HCT116 (cell line): ENCODE results near the gene CENPL. TPM values are rescaled to one million over a fixed set of nuclear protein-coding genes. Genes with fewer than 3 reads are reported as not detected.

ENCODE experiments used
- ATAC-seq: fragments of 200-7000 bp; cut with Tn5 transposase; 2 replicates; pipeline ENCODE4 v1.9.1; 2020; ENCODE audit warnings: mild to moderate bottlenecking, moderate library complexity
- BruUV-seq: library from RNA; stranded (reverse); fragments of 400-500 nt; replicated peaks from 2 replicates; lab custom pipeline; 2021; lab: Mats Ljungman, UMichigan
- CTCF ChIA-PET: fragments of 300-600 bp; sonication (Branson Sonifier 250); formaldehyde crosslinking; loops from one replicate; lab custom pipeline; 2021; ENCODE audit warnings: antibody characterized with exemption; lab: Charles Lee
- POLR2A ChIA-PET: fragments of 300-600, 350-600 bp; sonication (Branson Sonifier 250); formaldehyde crosslinking; loops from one replicate; lab custom pipeline; 2021; ENCODE audit warnings: antibody characterized with exemption; lab: Charles Lee
- RAD21 ChIA-PET, 2 experiments: fragments of 300-600 bp; sonication (Branson Sonifier 250); formaldehyde crosslinking; loops; one replicate each; lab custom pipeline; 2023; ENCODE audit warnings: low total read pairs in 2 of 2; ENCODE audit not compliant: uncharacterized antibody in 2 of 2, unreplicated experiment in 2 of 2, low non-redundant PET in 1 of 2; lab: Charles Lee
- DNase-seq: peaks from one replicate; pipeline ENCODE4 v3.0.0-alpha.2; 2010; ENCODE audit warnings: low read depth, low spot score
- H2AFZ ChIP-seq: fragments of 200-600 bp; shearing (Covaris generic), sonication (generic); 2 replicates; pipeline ENCODE4 v1.6.1; 2017; ENCODE audit warnings: low read depth, mixed run types, mixed read lengths, antibody characterized with exemption, low read length; ENCODE audit not compliant: poor library complexity, severe bottlenecking
- H3K27ac ChIP-seq: 2 replicates; pipeline ENCODE4 v1.5.1; 2012; ENCODE audit warnings: low read depth, low read length
- H3K27me3 ChIP-seq: fragments of 200-600 bp; sonication (generic); 2 replicates; pipeline ENCODE4 v1.6.1; 2016; ENCODE audit warnings: mixed run types, low read length, mixed read lengths; ENCODE audit not compliant: insufficient read depth
- H3K36me3 ChIP-seq, 2 experiments: fragments of 200-500 bp in 1 of 2; fragments of 200-600 bp in 1 of 2; sonication (Bioruptor generic) in 1 of 2; sonication (generic) in 1 of 2; 2 replicates each; pipeline versions ENCODE4 v1.5.1 to v1.6.1; 2014 to 2016; ENCODE audit warnings: low read length in 2 of 2, inconsistent platforms in 1 of 2, mixed read lengths in 1 of 2, mixed run types in 1 of 2; ENCODE audit not compliant: insufficient read depth in 2 of 2, control insufficient read depth in 1 of 2
- H3K4me1 ChIP-seq, 2 experiments: fragments of 200-600 bp in 1 of 2; sonication (generic) in 1 of 2; 2 replicates each; pipeline versions ENCODE4 v1.5.1 to v1.6.1; 2012 to 2017; ENCODE audit warnings: low read length in 2 of 2, inconsistent platforms in 1 of 2, mild to moderate bottlenecking in 1 of 2, mixed read lengths in 1 of 2, mixed run types in 1 of 2, moderate library complexity in 1 of 2; ENCODE audit not compliant: insufficient read depth in 2 of 2, control insufficient read depth in 1 of 2
- H3K4me2 ChIP-seq: fragments of 200-600 bp; sonication (generic); 2 replicates; pipeline ENCODE4 v1.6.1; 2017; ENCODE audit warnings: mixed run types, low read length, mixed read lengths
- H3K4me3 ChIP-seq, 2 experiments: fragments of 200-600 bp in 1 of 2; sonication (generic) in 1 of 2; replicated peaks in 1 of 2; 2 replicates each; pipeline ENCODE4 v1.5.1; 2011 to 2016; ENCODE audit warnings: low read length in 2 of 2, control low read depth in 1 of 2, low read depth in 1 of 2, mild to moderate bottlenecking in 1 of 2, mixed read lengths in 1 of 2, mixed run types in 1 of 2
- H3K79me2 ChIP-seq: fragments of 200-600 bp; sonication (generic); 2 replicates; pipeline ENCODE4 v1.6.1; 2017; ENCODE audit warnings: mild to moderate bottlenecking, mixed run types, low read length, moderate library complexity, mixed read lengths; ENCODE audit not compliant: insufficient read depth
- H3K9ac ChIP-seq: fragments of 200-600 bp; sonication (generic); 2 replicates; pipeline ENCODE4 v1.6.1; 2016; ENCODE audit warnings: low read length, mixed read lengths
- H3K9me2 ChIP-seq: fragments of 200-600 bp; sonication (generic), shearing (Covaris generic); 2 replicates; pipeline ENCODE4 v1.6.1; 2017; ENCODE audit warnings: mixed run types, mild to moderate bottlenecking, moderate library complexity; ENCODE audit not compliant: insufficient read depth
- H3K9me3 ChIP-seq, 2 experiments: fragments of 200-500 bp in 1 of 2; fragments of 200-600 bp in 1 of 2; sonication (Bioruptor generic) in 1 of 2; sonication (generic) in 1 of 2; 2 replicates each; pipeline ENCODE4 v1.6.1; 2014 to 2017; ENCODE audit warnings: low read length in 2 of 2, mixed read lengths in 2 of 2, inconsistent platforms in 1 of 2, low read depth in 1 of 2, mild to moderate bottlenecking in 1 of 2, mixed run types in 1 of 2, moderate library complexity in 1 of 2; ENCODE audit not compliant: control insufficient read depth in 1 of 2, insufficient read depth in 1 of 2
- H4K20me1 ChIP-seq: fragments of 200-600 bp; sonication (generic), shearing (Covaris generic); 2 replicates; pipeline ENCODE4 v1.6.1; 2017; ENCODE audit warnings: mixed run types, mild to moderate bottlenecking, moderate library complexity; ENCODE audit not compliant: insufficient read depth
- ATF3 ChIP-seq: IDR thresholded peaks from 2 replicates; pipeline ENCODE4 v1.6.1; 2012
- CTCF ChIP-seq, 3 experiments: fragments of 200-600 bp in 1 of 3; sonication (generic) in 1 of 3; IDR thresholded peaks in 2 of 3; conservative IDR thresholded peaks in 1 of 3; 2 replicates each; pipeline ENCODE4 v1.5.1; 2012 to 2017; ENCODE audit warnings: low read depth in 2 of 3, low read length in 2 of 3, antibody characterized with exemption in 1 of 3, borderline replicate concordance in 1 of 3, control low read depth in 1 of 3, mild to moderate bottlenecking in 1 of 3, mixed read lengths in 1 of 3, mixed run types in 1 of 3, moderate library complexity in 1 of 3; ENCODE audit not compliant: insufficient read depth in 1 of 3
- ELF1 ChIP-seq: IDR thresholded peaks from 2 replicates; pipeline ENCODE4 v1.6.1; 2012; ENCODE audit warnings: low read depth, borderline replicate concordance
- EZH2 ChIP-seq: fragments of 200-600 bp; sonication (generic); IDR thresholded peaks from 2 replicates; pipeline ENCODE4 v1.6.1; 2017; ENCODE audit warnings: antibody characterized with exemption, mixed run types
- EZH2phosphoT487 ChIP-seq: fragments of 200-600 bp; IDR thresholded peaks from 2 replicates; pipeline ENCODE4 v1.6.1; 2018; ENCODE audit warnings: antibody characterized with exemption, borderline replicate concordance
- FOSL1 ChIP-seq: IDR thresholded peaks from 2 replicates; pipeline ENCODE4 v1.6.1; 2012; ENCODE audit warnings: low read depth
- JUND ChIP-seq: IDR thresholded peaks from 2 replicates; pipeline ENCODE4 v1.6.1; 2012
- MAX ChIP-seq: IDR thresholded peaks from 2 replicates; pipeline ENCODE4 v1.6.1; 2012
- POLR2A ChIP-seq: IDR thresholded peaks from 2 replicates; pipeline ENCODE4 v1.7.0; 2011; ENCODE audit warnings: borderline replicate concordance; ENCODE audit not compliant: insufficient read depth, insufficient read length; ENCODE audit errors: extremely low read depth
- POLR2AphosphoS5 ChIP-seq: IDR thresholded peaks from 2 replicates; pipeline ENCODE4 v1.6.1; 2011; ENCODE audit warnings: mild to moderate bottlenecking, low read depth, low read length, moderate library complexity
- SRF ChIP-seq: IDR thresholded peaks from 2 replicates; pipeline ENCODE4 v1.6.1; 2012; ENCODE audit warnings: low read depth
- TCF7L2 ChIP-seq: IDR thresholded peaks from 2 replicates; pipeline ENCODE4 v1.7.0; 2011; ENCODE audit warnings: borderline replicate concordance, inconsistent platforms; ENCODE audit not compliant: insufficient read depth, insufficient read length; ENCODE audit errors: extremely low read depth
- YY1 ChIP-seq: IDR thresholded peaks from 2 replicates; pipeline ENCODE4 v1.6.1; 2011; ENCODE audit warnings: low read length, low read depth, moderate library complexity, mild to moderate bottlenecking; ENCODE audit not compliant: insufficient replicate concordance; ENCODE audit errors: extremely low read depth
- ZBTB33 ChIP-seq: IDR thresholded peaks from 2 replicates; pipeline ENCODE4 v1.6.1; 2011; ENCODE audit warnings: mild to moderate bottlenecking, low read length, moderate library complexity; ENCODE audit not compliant: insufficient replicate concordance; ENCODE audit errors: extremely low read depth
- ZFX ChIP-seq: fragments of 450-650 bp; IDR thresholded peaks from 2 replicates; pipeline ENCODE4 v1.6.1; 2017
- ZNF274 ChIP-seq: fragments of 200-500 bp; sonication (Bioruptor generic); IDR thresholded peaks from 2 replicates; pipeline ENCODE4 v1.6.1; 2014; ENCODE audit warnings: mild to moderate bottlenecking, low read depth, low read length, inconsistent platforms
- intact Hi-C: fragments of 100-400 bp; cut with micrococcal nuclease; formaldehyde crosslinking; loops from 2 replicates; pipeline ENCODE4 v1.10.0; 2022
- total RNA-seq: library from RNA; stranded (reverse); gene quantifications from one replicate; pipeline ENCODE4 v1.2.1, GENCODE V29; 2021; ENCODE audit not compliant: unreplicated experiment

CENPL gene
- total RNA-seq, 1 experiment from 2014 or later = 20.3 TPM

- TF ChIP-seq MAX = no peak
- no peak for TF ChIP-seq ZFX
Measured at GRCh38 chr1:173798078-173798477, 26.6 kb downstream of the CENPL start (continued).

GRCh38 chr1:173789841-173790240, 34.8 kb downstream of the CENPL start:
- ChIA-PET RAD21 (no interaction called here), POLR2A (interaction anchor here (0.6 kb wide), 1 partner anchor 55 kb away, joined by 3 read pairs; no protein-coding TSS in a partner anchor), CTCF (no interaction called here)
- Histone ChIP-seq H3K9me2 (no peaks in the 10 kb centered on the region), H4K20me1 (no peaks in the 10 kb centered on the region), H3K4me3 (no peak overlapping the region), H3K4me1 (no peaks in the 10 kb centered on the region), H3K79me2 (no peaks in the 10 kb centered on the region), H3K9me3 (no peaks in the 10 kb centered on the region), H3K4me2 (no peak overlapping the region), H3K27ac (no peak overlapping the region), H3K27me3 (no peaks in the 10 kb centered on the region), H3K9ac (no peak overlapping the region), H2AFZ (no peak overlapping the region), H3K36me3 (peaks cover 0 to 10% of the 10 kb centered on the region in 2 experiments; a peak in 1 of 4 replicates)
- BruUV-seq = no TSS peak
- intact Hi-C loops = no loop called here
- DNase-seq (no peak), ATAC-seq (no peak)
- TF ChIP-seq TCF7L2 (no peak), CTCF (IDR thresholded peaks at IDR 0.05 in 2 of 3, conservative IDR thresholded peaks at IDR 0.05 in 1 of 3; ENCODE audit: borderline replicate concordance in 1 of 3, insufficient read depth in 1 of 3, low read depth in 2 of 3, low read length in 2 of 3) (no peak), ZFX (no peak), POLR2A (no peak), ZNF274 (no peak), ELF1 (no peak), POLR2AphosphoS5 (no peak), EZH2 (no peak), ZBTB33 (no peak), YY1 (no peak), EZH2phosphoT487 (no peak), FOSL1 (no peak), JUND (no peak), SRF (no peak), ATF3 (no peak)
